Hindlimb muscle (tissue), 1 donor: ENCODE results near the gene ANXA4. TPM values are rescaled to one million over a fixed set of nuclear protein-coding genes. Genes with fewer than 3 reads are reported as not detected.
"Not testable (repeated sequence)": the region's sequence is repeated elsewhere in the genome, so short reads cannot be mapped to it uniquely, and the experiment has no call there.

Experiments used
- DNase-seq: peaks from one replicate; pipeline ENCODE4 v3.0.0-alpha.2; 2013
- polyA plus RNA-seq: library from polyadenylated mRNA; unstranded; fragments of 120-200 nt; gene quantifications from one replicate; pipeline ENCODE4 v1.2.1, GENCODE V29; 2013; ENCODE audit not compliant: insufficient read length

The ANXA4 gene
- polyA plus RNA-seq, 1 donor = 28.3 TPM

- DNase-seq = no peak
Measured at GRCh38 chr2:69810550-69810949, 68.6 kb downstream of the ANXA4 start.

DNA sequence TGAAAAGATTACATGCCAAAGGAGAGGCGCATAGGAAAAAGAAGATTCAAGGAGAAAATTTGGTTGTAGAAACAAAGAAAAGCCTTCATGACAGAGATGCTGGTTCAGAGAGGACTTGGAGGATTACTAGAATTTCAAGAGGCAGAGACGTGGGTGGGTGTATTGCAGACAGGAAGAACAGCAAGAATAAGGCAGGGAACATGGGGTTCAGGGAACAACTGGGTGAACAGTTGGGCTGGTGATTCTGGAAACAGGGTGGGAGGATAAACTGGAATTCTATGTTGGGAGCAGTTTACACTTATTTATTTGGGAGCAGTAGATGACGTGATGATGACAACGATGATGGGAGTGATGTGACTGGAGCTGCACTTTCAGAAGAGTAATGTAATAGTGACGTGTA, 69.1 kb downstream of the ANXA4 start:
- DNase-seq = no peak

GRCh38 chr2:69811591-69811990, 69.7 kb downstream of the ANXA4 start:
- DNase-seq = no peak

- no peak for DNase-seq
Measured at GRCh38 chr2:69815717-69816116, 73.8 kb downstream of the ANXA4 start.

DNA sequence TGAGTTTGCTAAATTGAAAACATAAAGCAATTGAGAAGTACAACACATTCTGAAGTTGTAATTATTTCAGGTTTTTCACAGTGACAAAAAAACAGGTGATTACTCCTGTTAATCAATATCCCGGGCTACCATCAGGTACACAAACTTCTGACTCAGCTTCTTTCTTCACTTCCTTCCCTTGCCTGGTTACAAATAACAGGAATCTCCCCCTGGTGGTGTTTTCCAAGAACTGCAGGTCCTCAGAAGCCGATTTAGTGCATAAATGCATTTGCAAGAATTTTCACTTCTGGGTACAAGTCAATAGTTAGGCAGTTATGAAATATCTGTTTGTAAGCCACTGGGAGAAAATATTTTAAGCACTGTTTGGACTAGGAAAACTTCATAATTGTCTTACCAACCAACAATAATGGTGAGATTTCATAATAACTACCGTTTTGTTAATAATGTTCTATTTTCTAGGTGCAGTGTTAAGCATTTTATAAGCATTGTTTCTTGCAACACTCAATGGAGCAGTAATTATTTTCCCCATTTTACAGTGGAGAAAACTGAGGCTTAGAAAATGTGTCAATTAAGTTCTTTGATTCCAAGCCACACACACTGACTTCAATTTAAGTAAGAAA, 75.1 kb downstream of the ANXA4 start:
- peak; percentile 83 for DNase-seq

- no peak for DNase-seq
Measured at GRCh38 chr2:69817729-69818501, 76.0 kb downstream of the ANXA4 start.

GRCh38 chr2:69827796-69828540, 86.0 kb downstream of the ANXA4 start:
- DNase-seq = no peak

DNA sequence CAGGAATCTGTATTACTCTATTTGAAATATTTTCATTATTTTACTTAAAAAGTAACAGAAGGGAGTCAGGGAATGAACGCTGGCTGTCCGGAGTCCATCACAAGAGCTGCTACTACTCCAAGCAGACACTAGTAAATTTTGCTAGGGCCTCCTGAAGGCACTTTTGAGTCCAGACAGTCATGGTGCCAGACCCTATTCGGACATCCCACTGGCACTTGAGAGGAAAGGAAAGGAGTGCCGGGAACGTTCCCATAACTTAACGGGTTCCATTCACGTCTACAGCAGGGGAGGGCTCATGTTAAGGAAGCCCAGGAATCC, 87.0 kb downstream of the ANXA4 start:
- DNase-seq = no peak

DNA sequence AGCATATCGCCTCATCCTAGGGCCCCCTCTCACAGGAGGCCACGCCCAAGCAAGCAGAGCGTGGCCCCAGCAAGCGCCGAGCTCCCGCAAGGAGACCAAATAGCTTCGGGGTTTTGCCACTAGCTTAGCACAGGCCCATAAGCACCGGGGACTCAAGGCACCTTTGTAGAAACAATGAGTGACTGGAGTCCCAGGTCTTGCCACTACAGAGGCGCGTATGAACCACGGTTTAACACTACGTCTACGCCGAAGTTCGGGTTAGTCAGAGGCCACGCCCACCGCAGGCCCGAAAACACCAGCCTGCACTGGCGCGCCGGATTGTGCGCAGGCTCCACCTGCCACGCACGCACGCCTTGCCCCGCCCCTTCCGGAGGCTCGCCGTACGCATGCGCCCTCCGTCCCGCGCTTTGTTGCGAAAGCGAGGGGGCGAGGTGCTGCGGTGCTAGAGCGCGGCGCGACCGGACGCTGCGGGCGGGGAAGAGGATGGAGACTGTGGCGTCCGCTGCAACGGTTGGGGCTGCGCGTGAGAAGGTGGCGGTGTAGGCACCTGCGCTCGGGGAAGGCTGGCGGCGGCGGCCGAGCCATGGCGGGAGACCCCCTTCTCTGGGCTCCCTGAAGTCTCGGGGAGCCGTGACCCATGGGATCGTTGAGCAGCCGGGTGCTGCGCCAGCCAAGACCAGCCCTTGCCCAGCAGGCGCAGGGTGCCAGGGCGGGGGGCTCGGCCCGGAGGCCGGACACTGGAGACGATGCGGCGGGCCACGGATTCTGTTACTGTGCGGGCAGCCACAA, 87.5 kb downstream of the ANXA4 start, which contains the start of gene GMCL1:
TSS of gene GMCL1 (plus strand) at position 405 of the 789 bp plus-strand sequence. CDS start at position 638, 233 bp downstream.
- DNase-seq = peak; percentile 98

GRCh38 chr2:69830045-69830905, 88.3 kb downstream of the ANXA4 start:
- DNase-seq = peak; percentile 26

DNA sequence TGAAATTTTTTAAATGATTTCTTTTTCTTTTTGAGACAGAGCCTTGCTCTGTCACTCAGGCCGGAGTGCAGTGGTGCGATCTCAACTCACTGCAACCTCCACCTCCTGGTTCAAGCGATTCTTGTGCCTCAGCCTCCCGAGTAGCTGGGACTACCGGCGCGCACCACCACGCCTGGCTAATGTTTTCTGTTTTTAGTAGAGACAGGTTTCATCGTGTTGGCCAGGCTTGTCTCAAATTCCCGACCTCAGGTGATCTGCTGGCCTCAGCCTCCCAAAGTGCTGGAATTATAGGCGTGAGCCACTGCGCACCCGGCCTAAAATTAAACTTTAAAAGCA, 88.9 kb downstream of the ANXA4 start:
- DNase-seq = not testable (repeated sequence)

GRCh38 chr2:69831354-69831905, 89.5 kb downstream of the ANXA4 start:
- DNase-seq = no peak

- DNase-seq = no peak
Measured at GRCh38 chr2:69833752-69834151, 91.8 kb downstream of the ANXA4 start.

DNA sequence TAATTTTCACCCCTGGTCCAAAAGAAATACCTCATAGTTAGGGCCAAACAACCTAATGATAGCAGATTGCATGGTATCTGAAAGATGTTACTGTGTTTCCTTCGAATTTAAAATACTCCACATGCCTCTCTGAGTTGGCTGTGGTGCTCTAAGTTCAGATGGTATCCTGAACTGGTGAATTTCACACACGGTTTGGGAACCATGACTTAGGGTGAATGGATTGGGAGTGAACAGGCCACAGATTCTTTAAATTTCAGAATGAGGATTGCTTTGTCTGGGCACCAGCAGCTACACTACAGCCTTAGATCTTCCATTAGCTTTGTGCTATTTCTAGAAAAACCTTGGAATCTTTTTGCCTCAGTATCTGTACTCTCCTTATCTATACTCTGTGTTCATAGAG, 93.7 kb downstream of the ANXA4 start:
- DNase-seq = no peak

GRCh38 chr2:69836316-69836715, 94.4 kb downstream of the ANXA4 start:
- DNase-seq = no peak

- no peak for DNase-seq
Measured at GRCh38 chr2:69837533-69837932, 95.6 kb downstream of the ANXA4 start.

DNA sequence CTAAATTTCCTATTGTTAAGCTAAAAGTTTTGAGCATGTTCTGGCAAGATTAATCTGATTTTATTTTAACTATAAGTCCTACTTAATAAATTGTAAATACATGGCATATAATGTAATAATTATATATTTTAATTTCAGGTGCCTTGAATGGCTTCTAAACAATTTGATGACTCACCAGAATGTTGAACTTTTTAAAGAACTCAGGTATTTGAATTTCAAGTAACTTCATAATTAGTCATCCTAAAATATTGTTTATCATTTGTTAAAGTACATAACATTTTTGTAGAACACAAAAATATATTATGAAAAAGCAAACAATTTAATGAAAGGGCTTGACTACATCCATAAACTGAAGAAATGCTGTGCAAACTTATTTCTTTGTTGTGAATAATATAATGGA, 102.1 kb downstream of the ANXA4 start:
- no peak for DNase-seq

GRCh38 chr2:69844560-69844959, 102.6 kb downstream of the ANXA4 start:
- no peak for DNase-seq

GRCh38 chr2:69846182-69847067, 104.5 kb downstream of the ANXA4 start:
- DNase-seq = no peak

DNA sequence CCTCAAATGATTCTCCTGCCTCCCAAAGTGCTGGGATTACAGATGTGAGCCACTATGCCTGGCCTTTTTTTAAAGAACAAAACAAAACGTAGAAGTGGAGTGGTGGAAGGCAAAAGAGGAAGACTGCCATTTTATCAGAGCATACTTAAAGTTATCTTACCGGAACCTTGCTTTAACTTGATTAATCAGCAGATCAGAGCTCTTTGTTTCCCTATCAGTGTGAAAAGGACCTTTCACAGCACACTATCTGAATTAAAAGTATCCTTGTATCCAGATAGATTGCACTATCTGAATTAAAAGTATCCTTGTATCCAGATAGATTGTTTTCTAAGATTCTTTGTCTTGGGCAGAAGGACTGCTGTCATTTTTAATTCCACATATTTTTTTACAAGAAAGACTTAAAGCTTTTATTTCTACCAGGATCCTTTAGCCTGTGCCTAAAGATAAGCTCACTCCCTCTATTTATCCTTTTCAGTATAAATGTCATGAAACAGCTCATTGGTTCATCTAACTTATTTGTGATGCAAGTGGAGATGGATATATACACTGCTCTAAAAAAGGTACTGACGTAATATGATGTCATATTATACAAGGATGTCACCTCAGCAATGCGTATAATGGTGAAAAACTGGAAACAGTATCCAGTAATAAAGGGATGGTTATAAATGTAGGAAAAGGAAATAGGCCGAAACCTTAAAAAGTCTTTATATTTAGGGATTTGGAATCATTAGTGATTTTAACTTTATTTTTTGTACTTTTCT, 105.3 kb downstream of the ANXA4 start:
- no peak for DNase-seq
